GM18858 (cell line): Measurements from ENCODE around the gene ABHD13.
"Not testable (repeated sequence)": the region's sequence is repeated elsewhere in the genome, so short reads cannot be mapped to it uniquely, and the experiment has no call there.

Experiments used
- ATAC-seq: cut with Tn5 transposase; IDR thresholded peaks from one replicate; pipeline ENCODE4 v1.9.1; 2021; ENCODE audit not compliant: unreplicated experiment

ABHD13 gene

DNA sequence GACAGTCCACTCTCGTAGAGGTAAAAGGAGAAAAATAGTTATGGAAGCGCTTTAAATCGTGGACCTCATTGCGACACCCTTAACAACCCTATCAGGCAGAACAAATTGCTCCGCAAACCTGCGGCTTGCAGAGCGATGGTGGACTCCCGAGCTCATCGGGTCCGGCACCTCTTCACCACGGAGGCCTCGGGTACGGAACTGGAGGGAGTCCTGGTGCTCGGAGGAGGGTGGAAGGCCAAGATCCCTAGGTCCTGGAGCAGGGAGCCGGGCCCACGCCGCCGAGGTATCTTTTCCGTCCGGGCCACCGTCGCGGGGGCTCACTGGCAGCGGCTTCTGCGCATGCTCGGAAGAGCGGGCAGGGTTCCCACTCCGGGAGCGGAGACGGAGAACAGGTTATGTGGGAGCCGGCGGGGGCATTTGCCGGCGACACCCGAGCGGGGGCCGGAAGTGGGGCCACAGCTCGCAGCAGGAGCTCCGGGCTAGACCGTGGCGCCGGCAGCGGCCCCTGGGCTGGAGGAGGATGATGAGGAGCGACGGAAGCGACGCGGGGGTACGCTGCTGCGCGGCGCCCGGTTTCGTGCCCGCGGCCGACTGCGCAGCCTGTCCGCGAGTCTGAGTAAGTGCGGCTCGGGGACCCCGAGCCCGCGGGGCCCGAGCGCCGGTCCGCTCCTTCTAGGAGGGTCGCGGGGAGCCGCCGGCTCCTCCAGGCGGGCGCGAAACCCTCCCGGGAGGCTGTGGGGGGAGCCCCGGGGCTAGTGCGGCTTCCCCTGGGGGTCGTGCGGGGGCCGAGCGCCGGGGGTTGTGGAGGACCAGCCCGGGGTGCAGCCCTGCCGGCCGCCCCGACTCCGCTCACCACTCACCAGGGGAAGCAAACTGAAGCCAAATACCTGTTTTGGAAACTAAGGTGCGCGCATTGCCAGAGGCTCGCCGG, at the start of gene ABHD13:
Gene ABHD13 (plus strand): TSS at position 349 of the 931 bp plus-strand sequence. CDS start 10,827 bp downstream, outside the sequence.
- peak; percentile 68 for ATAC-seq

DNA sequence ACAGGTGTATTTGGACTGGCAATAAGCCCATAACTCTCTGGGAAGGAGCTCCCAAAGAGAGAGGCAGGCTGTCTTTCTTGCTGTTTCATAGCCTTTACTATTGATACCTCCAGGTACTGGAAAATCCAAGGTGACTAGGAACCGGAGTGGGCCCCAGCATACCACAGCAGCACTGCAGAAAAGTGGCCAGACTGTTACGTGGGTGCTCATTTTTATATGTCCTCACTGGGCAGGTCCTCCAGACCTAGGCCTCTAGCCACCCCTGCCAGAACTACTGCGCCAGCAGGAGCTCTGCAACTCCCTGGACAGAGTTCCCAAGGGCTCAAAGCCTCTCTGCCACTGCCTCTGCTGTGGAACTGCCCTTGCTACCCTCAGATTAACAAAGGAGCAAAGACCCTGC, 49.3 kb upstream of the ABHD13 start:
- ATAC-seq, result no peak

DNA sequence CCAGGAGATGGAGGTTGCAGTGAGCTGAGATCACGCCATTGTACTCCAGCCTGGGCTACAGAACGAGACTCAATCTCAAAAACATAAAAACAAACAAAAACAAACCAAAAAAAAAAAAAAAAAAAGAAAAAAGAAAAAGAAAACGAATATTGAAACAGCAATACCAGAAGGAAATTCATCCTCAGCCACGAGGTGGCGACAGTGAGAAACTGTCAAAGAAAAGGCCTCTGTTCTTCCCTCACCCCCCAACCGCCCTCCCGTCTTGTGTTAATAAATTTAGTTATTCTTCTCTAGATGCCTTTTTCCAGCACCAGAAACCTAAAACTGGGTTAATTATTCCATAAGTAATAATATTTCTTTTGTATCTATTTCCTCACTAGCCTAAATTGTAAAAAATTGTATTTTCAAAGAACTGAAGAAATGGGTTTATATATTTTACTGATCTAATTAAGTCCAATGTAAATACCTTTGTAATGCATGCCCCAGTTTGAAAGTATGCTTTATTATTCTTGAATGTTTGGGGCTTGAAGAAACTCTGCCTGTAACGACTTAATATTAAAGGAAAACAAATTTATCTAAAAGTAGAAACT, 41.4 kb upstream of the ABHD13 start:
- peak; percentile 46 for ATAC-seq

DNA sequence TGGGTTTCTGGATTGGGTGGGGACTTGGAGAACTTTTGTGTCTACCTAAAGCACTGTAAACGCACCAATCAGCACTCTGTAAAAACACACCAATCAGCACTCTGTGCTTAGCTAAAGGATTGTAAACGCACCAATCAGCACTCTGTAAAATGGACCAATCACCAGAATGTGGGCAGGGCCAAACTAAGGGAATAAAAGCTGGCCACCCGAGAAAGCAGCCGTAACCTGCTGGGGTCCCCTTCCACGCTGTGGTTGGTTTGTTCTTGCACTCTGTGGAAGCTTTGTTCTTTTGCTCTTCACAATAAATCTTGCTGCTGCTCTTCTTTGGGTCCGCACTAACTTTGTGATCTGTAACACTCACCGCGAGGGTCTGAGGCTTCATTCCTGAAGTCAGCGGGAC, 40.1 kb upstream of the ABHD13 start:
- ATAC-seq, result no peak

DNA sequence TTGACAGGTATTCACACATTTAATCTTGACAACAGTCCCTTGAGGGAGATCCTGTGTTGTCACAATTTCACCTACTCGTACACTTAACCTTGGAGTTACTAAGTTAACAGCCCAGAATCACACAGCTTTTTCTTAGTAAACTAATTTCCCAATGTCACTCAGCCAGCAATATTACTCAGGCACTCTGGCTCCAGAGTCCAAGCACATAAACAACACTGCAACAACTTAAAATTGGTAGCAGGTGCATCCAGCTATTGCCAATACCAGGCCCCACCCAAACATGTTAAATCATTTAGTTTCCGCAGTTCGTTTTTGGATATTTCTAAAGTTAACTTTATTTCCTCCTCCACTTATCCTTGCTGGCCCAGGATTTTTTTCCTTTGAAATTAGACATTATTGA, 35.5 kb upstream of the ABHD13 start:
- no peak for ATAC-seq

DNA sequence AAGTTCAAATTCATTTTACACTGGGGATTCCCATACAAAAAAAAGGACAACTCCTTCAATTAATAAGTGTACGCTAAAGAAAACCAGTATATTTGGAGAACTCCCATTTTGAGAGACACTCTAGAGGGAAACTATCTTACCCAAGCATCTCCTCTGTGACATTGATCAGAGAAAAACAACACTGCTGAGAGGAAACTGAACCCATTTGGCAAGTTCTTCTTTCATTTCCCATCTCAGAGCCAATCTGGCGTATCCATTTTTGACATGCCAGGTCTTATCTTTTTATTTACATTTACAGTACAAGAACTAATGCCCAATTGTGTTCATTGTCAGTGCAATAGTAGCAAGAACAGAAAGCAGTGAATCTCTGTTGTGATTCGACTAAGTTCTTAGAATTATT, 33.0 kb upstream of the ABHD13 start:
- no peak for ATAC-seq

DNA sequence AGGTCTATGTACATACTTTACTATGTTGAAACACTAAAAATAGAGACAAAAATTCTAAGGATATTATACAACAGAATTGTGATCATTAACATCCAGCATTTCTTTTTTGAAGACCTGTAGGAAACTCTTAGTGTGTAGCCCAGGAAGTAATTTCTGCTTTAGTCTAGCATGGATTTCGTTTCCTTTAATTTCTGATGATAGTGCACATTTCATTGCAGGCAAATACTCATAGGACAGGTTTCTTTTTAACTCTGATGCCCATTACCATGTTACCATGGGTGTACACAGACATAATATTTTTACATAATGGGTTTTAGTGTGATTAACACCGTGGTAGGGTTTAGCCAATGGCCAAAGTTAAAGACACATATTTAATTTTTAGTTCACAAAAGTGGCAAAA, 29.9 kb upstream of the ABHD13 start:
- no peak for ATAC-seq

DNA sequence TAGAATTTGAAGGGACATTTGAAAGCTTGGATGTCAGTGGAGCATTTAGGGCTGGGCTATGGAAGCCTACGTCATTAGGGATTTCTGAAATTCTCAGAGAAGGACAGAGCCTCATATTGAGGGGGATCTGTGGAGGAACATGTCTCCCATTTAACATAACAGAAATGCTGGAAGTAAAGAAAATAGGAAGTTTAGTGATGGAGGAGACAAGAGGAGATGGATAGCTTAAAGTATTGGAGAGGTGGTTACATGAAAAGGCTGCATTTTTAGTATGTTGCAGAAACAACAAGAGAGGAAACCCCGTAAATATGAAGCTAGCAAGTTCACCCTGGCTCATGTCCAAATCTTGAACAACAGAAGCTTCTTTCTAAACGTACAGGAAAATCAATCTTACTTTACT, 27.3 kb upstream of the ABHD13 start:
- ATAC-seq, result no peak

DNA sequence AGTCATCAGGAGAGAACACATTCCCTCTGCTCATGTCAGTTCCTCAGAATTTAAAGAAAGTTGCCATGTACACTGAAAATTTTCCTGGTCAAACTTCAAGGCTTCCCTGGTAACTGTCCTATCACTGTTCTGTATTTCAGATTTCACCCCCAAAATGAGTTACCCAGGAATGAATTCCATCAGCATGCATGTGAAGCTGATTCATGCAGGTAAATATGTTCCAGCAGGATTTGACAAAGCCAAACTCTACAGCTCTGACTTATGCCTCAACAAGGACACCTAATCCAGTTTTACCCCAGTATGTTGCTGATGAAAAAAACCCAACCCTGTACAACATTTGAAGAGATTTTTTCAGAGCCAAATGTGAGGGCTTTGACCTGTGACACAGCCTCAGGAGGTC, 24.4 kb upstream of the ABHD13 start:
- ATAC-seq, result no peak

DNA sequence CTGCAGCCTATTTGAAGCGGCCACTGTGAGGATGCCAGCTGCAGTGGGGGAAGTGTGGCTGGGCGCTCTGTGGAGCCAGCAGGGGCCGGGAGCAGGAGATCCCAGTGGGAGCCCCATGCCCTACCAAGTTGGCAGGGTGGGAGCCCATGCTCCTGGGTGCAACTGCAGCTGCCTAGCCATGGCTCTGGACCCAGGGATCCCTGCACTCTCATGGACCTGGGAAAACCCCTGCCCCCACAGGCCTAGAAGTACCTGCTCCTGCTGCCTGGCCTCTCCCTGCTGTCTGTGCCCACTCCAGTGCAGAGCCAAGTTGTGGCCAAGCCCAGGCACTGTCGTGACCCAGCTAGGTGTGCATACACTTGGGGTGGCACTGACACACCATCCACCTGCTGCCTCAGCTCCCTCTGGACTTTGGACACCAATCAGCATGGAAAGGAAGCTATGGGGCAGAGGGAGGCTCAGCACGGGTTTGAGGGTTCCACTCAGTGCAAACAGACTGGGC, 23.7 kb upstream of the ABHD13 start:
- no peak for ATAC-seq

DNA sequence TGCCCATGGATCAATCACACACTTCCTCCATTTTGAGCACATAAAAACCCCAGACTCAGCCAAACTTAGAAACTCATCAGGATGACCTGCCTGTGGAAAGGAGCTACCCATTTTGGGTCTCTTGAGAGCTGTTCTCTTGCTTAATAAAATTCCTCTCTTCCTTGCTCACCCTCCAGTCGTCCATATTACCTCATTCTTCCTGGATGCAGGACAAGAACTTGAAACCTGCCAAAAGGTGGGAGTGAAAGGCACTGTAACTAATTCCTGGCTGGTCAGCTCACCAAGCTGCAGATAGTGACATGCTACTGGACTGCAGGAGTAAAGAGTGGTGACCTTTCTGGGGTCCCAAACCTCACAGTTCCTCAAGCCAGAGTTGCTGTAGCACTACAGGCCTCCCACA, 23.0 kb upstream of the ABHD13 start:
- no peak for ATAC-seq

DNA sequence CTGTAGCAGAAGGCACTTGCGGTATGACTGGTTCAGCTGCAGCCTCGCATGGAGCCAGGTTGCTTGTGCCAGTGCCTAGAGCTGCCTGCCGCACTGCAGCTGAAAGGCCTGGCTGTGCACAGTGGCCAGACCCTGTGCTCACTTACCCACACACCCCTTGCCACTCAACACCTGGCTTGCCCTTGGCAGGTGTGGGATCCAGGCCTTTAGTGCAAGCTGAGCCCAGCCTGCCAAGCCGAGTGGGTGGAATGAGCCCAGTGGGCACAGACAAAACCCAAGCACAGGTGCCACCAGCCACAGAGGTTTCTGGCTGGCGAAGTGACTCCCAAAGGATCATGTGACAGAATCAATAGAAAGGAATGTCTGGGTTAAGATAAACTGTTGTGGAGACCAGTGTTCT, 22.3 kb upstream of the ABHD13 start:
- ATAC-seq, result no peak

DNA sequence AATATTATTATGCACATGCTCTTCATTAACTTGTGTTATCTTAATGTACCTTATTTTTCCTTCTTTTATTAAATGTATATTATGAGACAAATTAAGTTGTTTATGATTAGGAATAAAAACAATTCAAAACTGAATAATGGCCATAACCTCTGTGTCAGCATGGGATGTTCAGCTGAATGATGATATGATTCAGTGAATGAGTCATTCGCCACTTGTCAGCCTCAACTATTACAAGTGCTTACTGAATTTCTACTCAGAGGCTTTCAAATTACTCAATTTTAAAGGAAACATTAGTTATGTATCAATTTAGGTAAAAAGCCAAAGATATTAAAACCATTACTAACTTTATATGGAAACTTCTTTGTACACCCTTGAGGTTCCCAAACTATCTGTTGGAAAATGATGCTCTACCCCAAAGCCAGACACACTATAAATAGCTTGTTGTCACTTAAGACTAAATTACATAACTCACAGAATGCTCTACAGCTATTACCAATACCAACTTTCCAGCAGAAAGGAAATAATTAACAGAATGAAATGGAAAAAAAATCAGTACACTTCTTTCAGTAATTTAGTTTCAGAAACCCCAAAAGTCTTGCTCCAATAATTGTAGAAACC, 17.3 kb upstream of the ABHD13 start:
- no peak for ATAC-seq

DNA sequence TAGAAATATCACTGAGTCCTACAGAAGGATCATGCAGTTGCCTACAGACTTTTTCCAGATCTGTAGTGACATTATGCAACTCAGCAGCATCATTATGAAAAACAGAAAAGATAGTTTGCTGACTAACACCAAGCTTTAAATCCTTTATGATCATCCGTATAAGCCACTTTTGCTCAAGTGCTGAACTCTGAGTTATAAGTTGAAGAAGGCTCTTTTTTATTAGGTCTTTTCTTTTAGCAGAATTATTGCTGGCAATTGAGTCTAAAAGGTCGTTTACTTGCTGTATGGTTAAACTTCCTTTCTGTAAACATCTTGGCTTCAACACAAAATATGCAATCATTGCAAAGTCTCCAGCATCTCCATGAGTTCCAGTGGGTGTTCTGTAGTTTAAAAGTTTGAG, 7.6 kb upstream of the ABHD13 start:
- no peak for ATAC-seq

DNA sequence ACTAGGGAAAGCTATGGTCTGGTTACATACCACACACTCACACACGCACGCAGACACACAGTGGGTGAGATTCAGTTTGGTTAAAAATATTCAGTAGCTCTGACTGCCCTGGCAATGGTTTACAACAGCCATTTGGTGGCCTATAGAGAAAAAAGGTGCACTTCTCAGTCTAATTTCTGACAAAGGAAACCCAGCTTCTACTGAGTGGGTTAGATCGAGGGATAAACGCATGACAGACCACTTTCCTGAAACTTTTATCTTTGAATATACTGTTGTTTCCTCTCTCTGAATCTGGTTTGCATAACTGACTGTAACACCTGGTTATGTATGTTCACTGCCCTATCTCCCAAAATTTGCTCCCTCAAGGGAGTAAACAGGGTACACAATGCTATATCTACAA, 5.3 kb upstream of the ABHD13 start:
- ATAC-seq, result peak; percentile 33

DNA sequence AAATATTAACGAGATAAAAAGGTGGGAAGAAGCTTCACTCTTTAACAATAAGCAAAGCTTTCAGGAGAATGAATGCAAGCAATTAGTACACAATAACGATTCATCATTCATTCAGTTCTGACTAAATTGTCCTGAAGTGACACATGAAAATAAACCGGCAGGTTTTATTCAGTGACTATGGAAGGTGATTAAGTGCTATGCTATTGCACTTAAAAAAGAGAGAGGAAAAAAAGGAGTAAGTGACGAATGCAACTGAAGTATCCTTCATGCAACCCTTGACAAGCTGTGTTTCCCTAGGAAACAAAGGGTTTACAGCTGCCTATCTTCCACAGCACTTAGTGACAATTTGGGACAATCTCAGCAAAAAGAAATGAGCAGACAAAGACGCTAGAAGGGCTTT, 4.2 kb upstream of the ABHD13 start:
- no peak for ATAC-seq

DNA sequence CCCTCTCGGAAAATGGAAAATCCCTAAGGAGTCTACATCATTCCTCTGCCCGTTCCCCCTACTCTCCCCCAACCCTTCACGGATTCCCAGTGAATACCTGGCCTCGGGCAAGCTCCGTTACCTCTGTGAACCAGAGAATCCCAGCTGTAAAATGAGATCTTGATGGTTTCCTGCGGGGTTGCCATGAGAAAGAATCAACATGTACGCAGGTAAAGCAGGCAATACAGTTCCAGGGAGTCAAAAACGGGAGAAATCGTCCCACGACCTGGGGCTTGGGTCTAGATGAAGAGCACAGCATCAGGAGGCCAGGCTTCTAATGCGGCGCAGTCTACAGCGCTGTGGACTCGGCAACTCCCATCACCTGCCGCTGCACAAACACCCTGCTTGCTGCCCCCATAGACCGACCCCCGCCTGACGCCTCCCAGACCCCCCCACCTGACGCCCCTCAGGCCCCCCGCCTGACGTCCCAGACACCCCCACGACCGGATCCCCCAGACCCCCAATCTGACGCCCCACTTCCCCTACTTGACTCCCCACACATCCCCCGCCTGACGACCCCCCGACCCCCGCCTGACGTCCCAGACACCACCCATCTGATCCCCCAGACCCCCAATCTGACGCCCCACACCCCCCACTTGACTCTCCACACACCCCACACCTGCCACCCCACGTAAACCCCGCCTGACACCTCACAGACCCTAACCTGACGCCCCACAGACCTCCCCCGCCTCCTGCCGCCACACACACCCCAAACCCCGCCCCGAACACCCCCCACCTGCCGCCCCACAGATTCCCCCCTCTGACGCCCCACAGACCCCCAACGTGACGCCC, 3.5 kb upstream of the ABHD13 start:
- no peak for ATAC-seq

DNA sequence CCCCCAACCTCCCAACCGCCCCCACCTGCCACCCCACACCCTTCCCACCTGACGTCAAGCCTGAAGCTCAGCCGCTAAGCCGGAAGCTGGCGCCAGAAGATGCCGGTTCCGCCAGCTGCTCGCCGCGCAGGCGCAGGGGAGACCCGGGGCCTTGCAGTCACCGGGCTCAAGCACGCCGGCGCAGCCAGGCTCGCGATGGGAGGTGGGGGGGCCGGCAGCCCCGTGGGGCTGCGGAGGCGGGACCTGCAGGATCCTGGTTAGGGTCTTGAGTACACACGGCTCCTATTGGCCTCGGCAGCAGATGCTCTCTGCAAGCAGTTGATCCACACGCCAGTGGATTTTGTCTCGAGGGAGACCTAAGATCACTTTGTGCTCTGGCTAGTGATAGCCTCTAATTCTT, 2.8 kb upstream of the ABHD13 start, which contains the start of gene LIG4:
Gene LIG4 (minus strand): TSS at position 101 of the 400 bp plus-strand sequence. CDS start 4,268 bp downstream, outside the sequence.
- peak; percentile 61 for ATAC-seq

DNA sequence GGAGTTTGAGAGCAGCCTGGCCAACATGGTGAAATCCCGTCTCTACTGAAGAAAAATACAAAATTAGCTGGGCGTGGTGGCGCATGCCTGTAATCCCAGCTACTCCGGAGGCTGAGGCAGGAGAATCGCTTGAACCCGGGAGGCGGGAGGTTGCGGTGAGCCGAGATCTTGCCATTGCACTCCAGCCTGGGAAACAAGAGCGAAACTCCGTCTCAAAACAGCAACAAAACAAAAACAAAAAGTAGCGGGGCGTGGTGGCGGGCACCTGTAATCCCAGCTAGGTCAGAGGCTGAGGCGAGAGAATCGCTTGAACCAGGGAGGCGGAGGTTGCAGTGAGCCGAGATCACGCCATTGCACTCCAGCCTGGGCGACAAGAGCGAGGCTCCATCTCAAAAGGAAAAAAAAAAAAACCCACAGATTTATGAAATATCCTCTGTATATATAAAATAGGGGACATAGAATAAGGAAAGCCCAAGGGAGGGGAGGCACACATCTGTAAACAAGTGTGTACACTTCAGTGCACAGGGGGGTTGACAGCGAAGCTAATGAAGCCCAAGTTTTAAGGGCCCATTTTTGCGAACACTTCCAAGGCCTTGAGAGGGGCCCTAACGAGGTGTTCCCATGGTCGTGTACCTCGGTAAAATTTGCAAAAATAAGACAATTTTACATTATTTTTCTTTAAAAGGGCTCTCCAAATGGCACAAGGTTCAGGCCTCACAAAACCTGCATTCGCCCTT, 717 bp upstream of the ABHD13 start:
- not testable (repeated sequence) for ATAC-seq

DNA sequence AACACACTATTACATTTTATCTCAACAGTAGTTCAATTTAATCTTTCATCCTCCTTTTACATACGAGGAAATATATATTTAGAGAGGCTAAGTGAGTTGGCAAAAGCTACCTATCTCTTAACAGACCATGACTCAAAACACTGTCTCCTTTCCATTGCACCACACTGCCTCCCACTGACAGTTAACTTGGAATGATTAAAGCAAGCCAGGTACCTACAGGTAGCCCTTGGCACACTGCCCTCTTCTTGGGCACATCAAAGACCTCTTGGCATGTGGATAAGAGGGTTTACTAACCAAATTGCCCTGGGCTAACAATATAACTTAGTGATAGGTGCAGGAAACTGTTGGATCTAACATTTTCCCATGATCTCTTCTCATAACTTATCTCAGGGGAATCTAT, 1.8 kb downstream of the ABHD13 start:
- no peak for ATAC-seq
